Measurements from ENCODE around the gene FBXW4.
A peak's percentile ranks its signal among the peaks of the same experiment; 100 is the strongest.

The FBXW4 gene

DNA sequence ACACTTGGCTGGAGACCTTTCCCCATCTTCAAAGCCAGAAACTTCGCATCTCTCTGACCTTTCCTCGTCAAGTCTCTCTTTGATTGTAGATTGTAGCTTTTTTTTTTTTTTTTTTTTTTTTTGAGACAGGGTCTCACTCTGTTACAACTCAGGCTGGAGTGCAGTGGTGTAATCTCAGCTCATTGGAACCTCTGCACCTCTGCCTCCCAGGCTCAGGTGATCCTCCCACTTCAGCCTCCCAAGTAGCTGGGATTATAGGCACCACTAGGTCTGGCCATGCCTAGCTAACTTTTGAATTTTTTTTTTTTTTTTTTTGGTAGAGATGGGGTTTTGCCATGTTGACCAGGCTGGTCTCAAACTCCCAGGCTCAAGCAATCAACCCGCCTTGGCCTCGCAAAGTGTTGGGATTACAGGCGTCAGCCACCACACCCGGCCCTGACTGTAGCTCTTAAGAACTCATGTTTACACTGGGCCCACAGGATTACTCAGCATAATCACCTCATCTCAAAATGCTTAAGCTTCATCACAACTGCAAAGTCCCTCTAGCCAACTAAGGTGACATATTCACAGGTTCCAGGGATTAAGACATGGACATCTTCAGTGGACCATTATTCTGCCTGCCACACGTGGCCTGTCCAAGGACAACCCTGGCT lies 118.6 kb downstream of the FBXW4 start:
- no peak overlapping the region for H3K4me3 ChIP-seq (ENCODE audit: low read length)
- H3K9ac ChIP-seq (ENCODE audit: low read depth, low read length), result no peak overlapping the region
- H3K9me3 ChIP-seq (replicated peaks; ENCODE audit: low read length), result no peaks in the 10 kb centered on the region
- H3K27me3 ChIP-seq (ENCODE audit: control insufficient read depth, insufficient read depth, low read length), result no peaks in the 10 kb centered on the region
- H3K4me2 ChIP-seq (ENCODE audit: low read length), result no peak overlapping the region
- no peaks in the 10 kb centered on the region for H3K4me1 ChIP-seq (ENCODE audit: control insufficient read depth, insufficient read depth, low read length)
- peaks cover 11% of the 10 kb centered on the region for H3K36me3 ChIP-seq (ENCODE audit: insufficient read depth, low read length)

DNA sequence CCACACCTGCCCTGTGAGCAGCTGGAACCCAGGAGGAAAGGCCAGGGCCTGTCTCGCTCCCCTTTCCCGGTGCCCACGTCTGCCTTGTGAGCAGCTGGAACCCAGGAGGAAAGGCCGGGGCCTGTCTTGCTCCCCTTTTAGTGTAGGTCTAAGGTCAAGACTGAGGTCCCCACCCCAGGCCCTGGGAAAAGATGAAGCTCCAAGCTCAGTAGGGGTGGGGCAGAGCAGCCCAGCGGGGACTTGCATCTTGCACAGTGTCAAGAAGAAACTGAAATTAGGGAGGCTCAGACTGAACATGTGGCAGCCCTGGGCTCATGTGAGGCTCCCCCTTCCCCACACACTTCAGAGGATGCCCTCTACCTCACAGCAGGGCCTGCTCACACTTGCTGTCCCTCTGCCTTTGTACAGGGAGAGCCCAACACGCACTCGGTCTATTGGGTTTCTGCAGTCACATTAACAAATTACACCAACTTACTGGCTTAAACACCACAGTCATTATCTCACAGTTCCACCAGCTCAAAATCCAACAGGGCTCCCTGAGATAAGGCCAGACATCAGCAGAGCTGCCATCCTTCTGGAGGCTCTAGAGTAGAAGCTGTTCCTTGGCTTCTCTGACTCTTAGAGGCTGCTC lies 119.3 kb downstream of the FBXW4 start:
- no peak overlapping the region for H3K4me2 ChIP-seq (ENCODE audit: low read length)
- no peaks in the 10 kb centered on the region for H3K27me3 ChIP-seq (ENCODE audit: control insufficient read depth, insufficient read depth, low read length)
- H3K36me3 ChIP-seq (ENCODE audit: insufficient read depth, low read length), result peaks cover 11% of the 10 kb centered on the region
- peaks cover 5% of the 10 kb centered on the region for H3K4me1 ChIP-seq (ENCODE audit: control insufficient read depth, insufficient read depth, low read length)
- no peak overlapping the region for H3K9ac ChIP-seq (ENCODE audit: low read depth, low read length)
- H3K9me3 ChIP-seq (replicated peaks; ENCODE audit: low read length), result no peaks in the 10 kb centered on the region
- no peak overlapping the region for H3K4me3 ChIP-seq (ENCODE audit: low read length)

DNA sequence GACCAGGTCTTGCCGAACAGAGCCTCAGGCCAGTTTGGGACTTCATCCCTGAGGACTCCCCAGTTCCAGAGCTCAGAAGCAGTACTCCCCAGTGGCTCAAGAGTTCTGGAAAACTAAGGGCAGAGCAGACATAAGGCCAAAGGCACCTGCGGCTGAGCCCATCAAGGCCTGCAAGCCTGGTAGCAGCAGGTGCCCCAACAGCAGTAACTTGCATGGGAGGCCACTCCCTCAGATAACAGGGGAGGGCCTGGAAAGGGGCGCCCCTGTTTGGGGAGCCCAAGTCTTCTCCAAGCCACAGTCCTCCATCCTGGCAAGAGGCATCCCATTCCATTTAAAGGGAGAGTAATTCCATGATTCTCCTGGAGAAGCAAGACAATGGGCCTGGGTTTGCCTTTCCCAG lies 119.9 kb downstream of the FBXW4 start:
- Histone ChIP-seq H3K36me3 (ENCODE audit: insufficient read depth, low read length) (peaks cover 11% of the 10 kb centered on the region), H3K9ac (ENCODE audit: low read depth, low read length) (no peak overlapping the region), H3K9me3 (replicated peaks; ENCODE audit: low read length) (no peaks in the 10 kb centered on the region), H3K4me3 (ENCODE audit: low read length) (no peak overlapping the region), H3K27me3 (ENCODE audit: control insufficient read depth, insufficient read depth, low read length) (no peaks in the 10 kb centered on the region), H3K4me1 (ENCODE audit: control insufficient read depth, insufficient read depth, low read length) (peaks cover 8% of the 10 kb centered on the region), H3K4me2 (ENCODE audit: low read length) (no peak overlapping the region)

- H3K4me1 ChIP-seq (ENCODE audit: control insufficient read depth, insufficient read depth, low read length), result peaks cover 16% of the 10 kb centered on the region
- no peaks in the 10 kb centered on the region for H3K9me3 ChIP-seq (replicated peaks; ENCODE audit: low read length)
- no peak overlapping the region for H3K4me2 ChIP-seq (ENCODE audit: low read length)
- H3K36me3 ChIP-seq (ENCODE audit: insufficient read depth, low read length), result peaks cover 8% of the 10 kb centered on the region
- no peak overlapping the region for H3K4me3 ChIP-seq (ENCODE audit: low read length)
- peaks cover 6% of the 10 kb centered on the region for H3K27me3 ChIP-seq (ENCODE audit: control insufficient read depth, insufficient read depth, low read length)
- H3K9ac ChIP-seq (ENCODE audit: low read depth, low read length), result no peak overlapping the region
Observed at GRCh38 chr10:101573885-101574753, 120.9 kb downstream of the FBXW4 start.

DNA sequence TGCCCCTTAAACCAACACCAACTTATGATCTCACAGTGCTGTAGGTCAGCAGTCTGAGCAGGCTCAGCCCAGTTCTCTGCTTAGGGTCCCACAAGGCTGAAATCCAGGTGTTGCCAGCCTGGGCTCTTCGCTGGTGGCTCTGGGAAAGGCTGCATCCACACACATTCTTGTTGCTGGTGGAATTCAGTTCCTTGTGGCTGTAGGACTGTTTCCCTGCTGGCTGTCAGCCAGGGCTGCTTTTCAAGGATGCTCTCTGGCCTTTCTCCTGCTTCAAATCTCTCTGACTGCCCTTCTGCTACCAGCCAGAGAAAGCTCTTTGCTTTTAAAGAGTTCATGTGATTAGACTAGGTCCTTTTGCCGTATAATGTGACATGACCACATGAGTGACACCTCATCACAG lies 122.2 kb downstream of the FBXW4 start:
- Histone ChIP-seq H3K36me3 (ENCODE audit: insufficient read depth, low read length) (no peaks in the 10 kb centered on the region), H3K4me3 (ENCODE audit: low read length) (no peak overlapping the region), H3K27me3 (ENCODE audit: control insufficient read depth, insufficient read depth, low read length) (peaks cover 16% of the 10 kb centered on the region), H3K9ac (ENCODE audit: low read depth, low read length) (no peak overlapping the region), H3K4me2 (ENCODE audit: low read length) (no peak overlapping the region), H3K4me1 (ENCODE audit: control insufficient read depth, insufficient read depth, low read length) (peaks cover 16% of the 10 kb centered on the region), H3K9me3 (replicated peaks; ENCODE audit: low read length) (no peaks in the 10 kb centered on the region)

DNA sequence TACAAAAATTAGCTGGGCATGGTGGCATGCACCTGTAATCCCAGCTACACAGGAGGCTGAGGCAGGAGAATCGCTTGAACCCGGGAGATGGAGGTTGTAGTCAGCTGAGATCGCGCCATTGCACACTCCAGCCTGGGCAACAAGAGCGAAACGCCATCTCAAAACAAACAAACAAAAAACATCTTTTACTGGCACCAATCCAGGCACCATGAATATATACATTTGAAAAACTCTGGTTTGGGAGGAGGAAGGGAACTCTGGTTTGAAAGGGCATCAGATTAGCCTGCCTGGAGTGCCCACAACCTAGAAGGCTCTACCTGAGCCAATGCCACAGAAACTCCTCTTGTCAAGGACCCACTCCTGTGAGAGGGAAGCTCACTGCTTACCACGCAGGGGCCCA lies 122.8 kb downstream of the FBXW4 start:
- peaks cover 23% of the 10 kb centered on the region for H3K27me3 ChIP-seq (ENCODE audit: control insufficient read depth, insufficient read depth, low read length)
- no peak overlapping the region for H3K9ac ChIP-seq (ENCODE audit: low read depth, low read length)
- H3K4me3 ChIP-seq (ENCODE audit: low read length), result no peak overlapping the region
- no peaks in the 10 kb centered on the region for H3K9me3 ChIP-seq (replicated peaks; ENCODE audit: low read length)
- no peaks in the 10 kb centered on the region for H3K36me3 ChIP-seq (ENCODE audit: insufficient read depth, low read length)
- no peak overlapping the region for H3K4me2 ChIP-seq (ENCODE audit: low read length)
- H3K4me1 ChIP-seq (ENCODE audit: control insufficient read depth, insufficient read depth, low read length), result peaks cover 18% of the 10 kb centered on the region

DNA sequence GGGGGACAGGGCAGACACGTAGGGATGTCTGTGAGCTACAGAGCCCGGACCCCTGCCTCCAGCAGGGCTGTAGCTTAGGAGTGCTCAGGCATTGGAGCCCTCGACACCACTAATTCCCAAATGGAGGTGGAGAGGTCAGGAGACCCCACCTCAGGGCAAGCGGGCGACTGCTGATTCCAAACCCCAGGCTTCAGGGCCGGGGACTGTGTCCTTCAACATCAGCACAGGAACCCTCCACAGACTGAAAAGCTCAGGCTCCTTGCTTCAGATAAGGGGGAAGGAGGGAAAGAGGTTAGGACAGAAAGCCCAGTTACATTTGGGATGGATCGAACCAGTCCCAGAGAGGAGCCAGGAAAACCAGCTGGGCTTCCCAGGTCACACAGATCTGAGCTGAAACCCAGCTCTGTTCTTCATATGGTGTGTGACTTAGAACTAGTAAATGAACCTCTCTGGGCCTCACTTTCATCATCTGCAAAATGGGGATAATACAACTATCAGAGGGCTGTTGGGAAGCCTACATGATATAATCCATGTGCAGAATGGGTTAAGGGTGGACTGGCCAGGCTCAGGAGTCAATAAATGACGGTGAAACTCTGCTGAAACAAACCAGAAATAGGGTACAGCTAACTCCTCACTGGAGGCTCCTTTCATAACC lies 123.6 kb downstream of the FBXW4 start:
- H3K27me3 ChIP-seq (ENCODE audit: control insufficient read depth, insufficient read depth, low read length), result peaks cover 30% of the 10 kb centered on the region
- H3K9ac ChIP-seq (ENCODE audit: low read depth, low read length), result peak overlapping the region; percentile 77
- peak overlapping the region; percentile 99 for H3K4me2 ChIP-seq (ENCODE audit: low read length)
- H3K4me1 ChIP-seq (ENCODE audit: control insufficient read depth, insufficient read depth, low read length), result peaks cover 23% of the 10 kb centered on the region
- no peaks in the 10 kb centered on the region for H3K36me3 ChIP-seq (ENCODE audit: insufficient read depth, low read length)
- H3K9me3 ChIP-seq (replicated peaks; ENCODE audit: low read length), result no peaks in the 10 kb centered on the region
- H3K4me3 ChIP-seq (ENCODE audit: low read length), result no peak overlapping the region

GRCh38 chr10:101570428-101571270 lies 124.3 kb downstream of the FBXW4 start:
- Histone ChIP-seq H3K36me3 (ENCODE audit: insufficient read depth, low read length) (no peaks in the 10 kb centered on the region), H3K4me1 (ENCODE audit: control insufficient read depth, insufficient read depth, low read length) (peaks cover 23% of the 10 kb centered on the region), H3K4me2 (ENCODE audit: low read length) (peak overlapping the region; percentile 99), H3K9ac (ENCODE audit: low read depth, low read length) (peak overlapping the region; percentile 77), H3K9me3 (replicated peaks; ENCODE audit: low read length) (no peaks in the 10 kb centered on the region), H3K27me3 (ENCODE audit: control insufficient read depth, insufficient read depth, low read length) (peaks cover 37% of the 10 kb centered on the region), H3K4me3 (ENCODE audit: low read length) (peak overlapping the region; percentile 77)

GRCh38 chr10:101569622-101570427 lies 125.1 kb downstream of the FBXW4 start:
- H3K36me3 ChIP-seq (ENCODE audit: insufficient read depth, low read length), result no peaks in the 10 kb centered on the region
- peak overlapping the region; percentile 77 for H3K9ac ChIP-seq (ENCODE audit: low read depth, low read length)
- H3K27me3 ChIP-seq (ENCODE audit: control insufficient read depth, insufficient read depth, low read length), result peaks cover 41% of the 10 kb centered on the region
- peak overlapping the region; percentile 99 for H3K4me2 ChIP-seq (ENCODE audit: low read length)
- peaks cover 23% of the 10 kb centered on the region for H3K4me1 ChIP-seq (ENCODE audit: control insufficient read depth, insufficient read depth, low read length)
- H3K4me3 ChIP-seq (ENCODE audit: low read length), result peak overlapping the region; percentile 77
- no peaks in the 10 kb centered on the region for H3K9me3 ChIP-seq (replicated peaks; ENCODE audit: low read length)

GRCh38 chr10:101569323-101569621 lies 125.7 kb downstream of the FBXW4 start:
- Histone ChIP-seq H3K4me1 (ENCODE audit: control insufficient read depth, insufficient read depth, low read length) (peaks cover 23% of the 10 kb centered on the region), H3K9me3 (replicated peaks; ENCODE audit: low read length) (no peaks in the 10 kb centered on the region), H3K9ac (ENCODE audit: low read depth, low read length) (no peak overlapping the region), H3K4me3 (ENCODE audit: low read length) (peak overlapping the region; percentile 77), H3K4me2 (ENCODE audit: low read length) (peak overlapping the region; percentile 99), H3K36me3 (ENCODE audit: insufficient read depth, low read length) (no peaks in the 10 kb centered on the region), H3K27me3 (ENCODE audit: control insufficient read depth, insufficient read depth, low read length) (peaks cover 41% of the 10 kb centered on the region)

All from skeletal muscle satellite cell (primary cell).